NCI-H748 (cell line): ENCODE measurements around the gene ZNF385A.
A peak's percentile ranks its signal among the peaks of the same experiment; 100 is the strongest.

Source experiments
- DNase-seq: peaks from one replicate; lab custom pipeline; 2025; ENCODE audit not compliant: unreplicated experiment; lab: John Stamatoyannopoulos, UW

Gene ZNF385A

DNA sequence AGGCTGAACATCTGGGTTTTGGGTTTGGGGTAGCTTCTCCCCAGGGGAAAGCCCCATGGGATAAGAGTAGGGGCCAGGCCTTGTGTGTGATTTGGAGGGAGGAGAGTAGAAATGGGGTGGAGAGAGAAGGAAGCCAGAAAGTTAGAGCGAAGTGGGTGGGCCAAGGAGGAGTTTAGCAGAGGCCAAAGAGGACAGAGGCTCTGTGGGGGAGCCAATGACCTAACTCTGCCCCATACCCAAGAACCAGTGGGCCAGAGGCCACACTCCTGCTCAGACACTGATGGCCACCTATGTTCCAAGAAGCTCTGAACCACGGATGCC, 9.3 kb downstream of the ZNF385A start:
- no peak for DNase-seq

DNA sequence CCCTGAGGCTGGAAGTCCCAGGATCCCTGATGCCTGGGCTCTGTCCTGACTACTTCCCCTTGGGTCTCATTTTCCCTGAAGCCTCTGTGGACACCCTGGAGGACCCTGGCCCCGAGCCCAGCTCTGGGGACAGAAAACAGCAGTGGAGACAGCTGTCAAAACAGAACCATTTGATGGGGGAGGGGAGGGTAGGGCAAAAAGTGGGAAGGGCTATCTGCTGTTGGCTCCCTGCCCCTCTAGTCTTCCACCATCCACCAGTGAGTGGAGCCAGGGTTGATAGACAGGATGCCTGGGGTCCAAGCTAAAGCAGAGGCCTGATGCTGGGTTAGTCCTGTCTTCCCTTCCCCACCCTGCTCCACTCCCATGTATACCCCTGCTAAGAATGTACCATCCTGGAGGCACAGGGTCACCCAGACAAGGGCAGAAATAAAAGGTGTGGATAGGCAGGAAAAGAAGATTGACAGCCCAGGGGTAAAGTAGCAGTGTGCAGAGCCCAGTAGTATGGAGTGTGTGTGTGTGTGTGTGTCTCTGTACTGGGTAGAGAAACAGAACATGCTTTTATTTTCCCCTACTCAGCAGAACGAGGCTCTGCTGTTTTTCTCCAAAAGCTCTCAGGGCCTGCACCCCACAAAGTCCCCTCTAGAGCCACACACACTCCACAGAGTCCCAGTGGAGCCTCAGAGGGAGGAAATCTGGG, 9.8 kb downstream of the ZNF385A start:
- DNase-seq: peak; percentile 82

DNA sequence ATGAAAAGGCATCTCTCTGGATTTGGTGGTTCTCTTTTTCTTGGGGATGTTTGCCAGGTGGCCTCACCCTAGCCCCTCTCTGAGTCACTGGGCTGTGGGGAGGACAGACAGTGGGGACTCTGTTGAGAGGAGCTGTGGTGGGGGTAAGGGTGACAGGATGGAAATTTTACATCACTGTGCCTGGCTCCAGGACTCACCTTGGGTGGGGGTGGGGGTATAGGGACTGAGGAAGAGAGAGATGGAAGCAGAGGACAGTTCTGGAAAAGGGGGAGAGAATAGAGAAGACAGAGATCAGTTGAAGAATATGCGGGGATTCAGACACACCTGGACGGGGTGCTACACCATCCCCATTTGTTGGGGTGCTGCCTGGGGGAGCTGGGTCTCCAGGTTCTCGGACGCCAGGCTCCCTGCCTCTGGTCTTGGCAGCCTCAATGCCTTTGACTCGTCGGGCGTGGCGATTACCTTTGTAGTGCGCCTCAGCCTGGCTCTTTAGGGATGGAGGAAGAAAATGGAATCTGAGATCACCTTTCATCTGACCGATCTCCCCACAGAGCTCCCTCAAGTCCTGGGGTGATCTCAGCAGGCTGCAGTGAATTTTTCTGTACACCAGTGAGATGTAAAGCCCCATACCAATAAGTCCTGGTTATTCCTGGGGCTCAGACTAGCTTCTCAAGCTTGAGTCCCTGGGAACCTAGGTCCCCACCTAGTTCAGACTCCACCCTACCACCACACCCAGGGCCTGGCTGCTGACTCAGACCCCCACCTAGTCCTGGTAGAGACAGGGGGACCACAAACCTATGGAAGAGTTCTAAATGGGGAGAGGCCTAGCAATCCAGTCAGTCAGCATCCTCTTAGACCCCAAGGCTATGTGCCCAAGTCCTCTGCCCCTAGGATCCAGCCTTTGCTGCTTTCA, 10.6 kb downstream of the ZNF385A start:
- DNase-seq: peak; percentile 46

DNA sequence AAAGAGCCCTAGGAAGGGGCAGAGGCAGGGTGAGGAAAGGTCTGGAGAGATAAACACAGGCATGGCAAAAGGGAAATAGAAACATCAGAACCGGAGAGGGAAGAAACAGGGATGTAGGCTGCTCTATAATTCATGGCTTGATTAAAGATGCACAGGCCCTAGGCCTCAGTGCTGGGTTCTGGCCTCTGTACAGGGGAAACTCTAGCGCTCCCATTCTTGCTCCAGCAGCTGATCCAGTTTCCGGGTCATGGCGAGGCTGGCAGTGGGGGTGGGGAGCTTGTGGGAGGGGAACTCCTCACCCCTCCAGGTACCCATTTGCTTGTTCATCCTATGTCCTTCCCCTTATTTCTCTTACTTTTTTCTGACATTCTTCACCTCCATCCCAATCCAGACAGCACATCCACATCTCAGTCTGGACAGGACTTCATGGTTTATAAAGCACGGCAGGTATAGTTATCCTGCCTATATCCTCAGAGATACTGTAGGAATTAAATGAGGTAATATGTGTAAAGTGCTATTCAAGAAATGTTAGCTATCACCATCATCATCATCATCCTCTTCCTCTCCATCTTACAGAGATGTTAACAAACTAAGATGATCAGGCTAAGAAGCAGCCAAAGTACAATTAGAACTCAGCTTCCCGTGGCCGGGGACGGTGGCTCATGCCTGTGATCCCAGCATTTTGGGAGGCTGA, 12.3 kb downstream of the ZNF385A start:
- DNase-seq: no peak

DNA sequence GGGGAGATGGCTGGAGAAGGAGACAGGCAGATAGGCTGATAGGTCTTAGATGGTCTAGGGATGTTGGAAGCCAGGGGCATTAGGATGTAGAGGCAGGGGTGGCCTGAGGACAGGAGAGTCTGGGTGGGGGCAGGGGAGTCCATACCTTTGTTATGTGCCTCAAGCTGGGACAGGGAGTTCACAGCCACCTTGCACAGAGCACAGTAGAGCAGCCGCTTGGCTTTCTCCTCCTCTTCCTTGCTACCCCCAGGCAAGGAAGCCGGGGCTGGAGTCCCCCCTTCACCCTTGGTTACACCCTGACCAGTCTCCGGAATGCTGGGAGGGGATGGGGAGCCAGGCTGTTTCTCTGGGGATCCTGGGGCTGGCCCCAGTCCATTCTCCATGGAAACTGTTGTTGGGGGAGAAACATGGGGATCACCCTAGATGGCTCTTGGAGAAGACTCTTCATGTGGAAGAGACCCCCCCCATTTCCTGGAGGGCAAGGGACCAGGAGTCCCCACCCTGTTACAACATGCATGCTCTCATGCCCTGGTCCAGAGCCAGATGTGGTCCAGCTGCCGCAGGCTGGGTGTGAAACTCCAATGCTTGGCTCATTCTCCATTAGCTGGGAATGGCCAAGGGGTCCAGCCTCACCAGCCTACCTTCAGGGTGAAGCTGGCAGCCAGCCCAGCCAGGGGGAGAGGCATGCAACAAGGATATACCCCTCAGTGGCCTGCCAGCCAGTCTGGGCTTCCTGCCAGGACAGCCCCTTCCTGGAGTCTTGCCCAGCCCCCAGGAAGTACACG, 13.0 kb downstream of the ZNF385A start:
- DNase-seq: peak; percentile 83

DNA sequence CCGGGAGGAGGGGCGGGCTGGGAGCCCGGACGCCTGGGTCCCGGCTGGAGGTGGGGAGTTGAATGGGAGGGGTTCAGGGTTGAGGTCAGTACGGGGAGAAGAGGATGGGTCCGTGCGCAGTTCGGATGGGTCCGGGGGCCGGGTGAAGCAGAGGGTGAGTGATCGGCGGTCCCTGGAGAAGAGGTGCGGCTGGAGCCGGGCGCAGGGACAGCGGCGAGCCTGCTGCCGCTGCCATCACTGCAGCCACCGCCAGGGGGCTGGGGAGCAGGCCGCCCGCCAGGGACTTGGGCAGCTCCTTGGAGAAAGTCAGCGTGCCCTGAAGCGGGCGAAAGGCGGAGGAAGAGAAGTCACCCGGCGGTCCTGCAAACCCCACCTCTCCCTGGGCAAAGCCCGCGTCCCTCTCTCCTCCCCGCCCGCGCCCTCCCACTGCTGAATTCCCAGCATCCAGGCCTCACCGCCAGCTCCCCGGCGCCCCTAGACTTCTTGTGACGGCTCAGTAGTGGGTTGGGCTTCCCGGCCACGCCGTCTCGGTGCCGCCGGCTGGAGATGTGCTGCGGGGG, 14.3 kb downstream of the ZNF385A start:
- peak; percentile 75 for DNase-seq

DNA sequence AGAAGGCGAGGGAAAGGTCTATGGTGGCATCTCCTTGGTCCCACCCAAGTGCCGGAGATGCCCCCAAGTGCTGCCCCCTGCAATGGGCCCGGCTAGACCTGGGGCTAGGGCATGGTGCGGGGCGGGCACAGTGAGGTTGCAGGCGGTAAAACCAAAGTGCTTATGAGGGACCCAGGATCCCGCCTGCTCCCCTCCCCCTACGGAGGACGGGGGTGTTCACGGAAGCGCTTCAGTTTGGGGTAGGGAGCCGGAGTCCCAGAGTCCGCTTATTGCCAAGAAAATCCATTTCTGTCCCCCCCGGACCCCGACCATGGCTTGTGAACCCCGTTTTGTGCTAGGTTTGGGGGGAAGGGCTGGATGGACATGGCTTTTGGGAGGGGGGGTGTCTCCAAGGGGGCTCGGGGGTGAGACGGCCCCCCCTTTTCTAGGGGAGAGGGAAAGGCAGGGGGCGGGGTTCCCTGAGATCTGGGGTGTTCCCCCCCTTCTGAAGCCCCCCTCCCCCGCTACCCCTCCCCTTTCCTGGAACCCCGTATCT, 14.9 kb downstream of the ZNF385A start:
- DNase-seq: peak; percentile 42

DNA sequence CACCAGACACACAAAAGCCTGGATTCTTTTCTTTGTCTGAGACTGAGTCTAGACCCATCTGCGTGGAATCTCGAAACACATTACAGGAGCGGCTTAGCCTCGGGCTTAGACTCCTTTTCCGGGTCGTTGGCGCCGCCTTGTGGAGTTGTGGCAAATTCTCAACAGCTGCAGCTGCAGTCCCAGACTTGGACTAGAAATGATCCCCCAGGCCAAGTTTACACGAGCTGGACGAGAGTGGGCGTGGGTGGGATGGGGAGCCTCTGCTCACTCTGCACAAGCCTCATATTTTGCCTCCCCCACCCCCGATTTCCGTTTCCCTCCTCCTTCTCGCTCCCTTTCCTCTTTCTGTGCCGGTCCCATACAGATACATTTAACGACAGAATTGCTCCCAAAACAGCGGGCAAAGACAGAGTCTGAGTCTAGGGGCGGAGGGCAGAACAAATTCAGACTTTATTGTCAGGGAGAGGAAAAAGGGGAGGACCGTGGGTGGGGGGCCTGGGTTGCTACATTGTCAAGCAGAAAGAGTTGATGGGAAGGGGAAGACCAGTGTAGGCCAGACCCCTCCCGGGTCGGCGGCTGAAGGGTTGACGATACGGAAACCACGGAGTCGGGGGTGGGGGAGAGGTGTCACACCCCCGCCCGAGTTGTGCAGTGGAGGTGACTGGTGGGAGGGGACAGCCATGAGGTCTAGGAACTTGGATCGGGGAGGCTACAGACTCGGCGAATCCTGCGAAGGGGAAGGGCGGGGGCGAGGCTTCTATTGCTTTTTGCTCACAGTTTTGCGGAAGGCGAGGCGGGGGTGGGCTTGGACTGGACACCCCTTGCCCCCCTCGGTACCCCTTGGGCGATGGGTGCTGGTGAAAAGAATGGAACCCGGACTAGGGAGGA, 15.6 kb downstream of the ZNF385A start:
- peak; percentile 91 for DNase-seq

DNA sequence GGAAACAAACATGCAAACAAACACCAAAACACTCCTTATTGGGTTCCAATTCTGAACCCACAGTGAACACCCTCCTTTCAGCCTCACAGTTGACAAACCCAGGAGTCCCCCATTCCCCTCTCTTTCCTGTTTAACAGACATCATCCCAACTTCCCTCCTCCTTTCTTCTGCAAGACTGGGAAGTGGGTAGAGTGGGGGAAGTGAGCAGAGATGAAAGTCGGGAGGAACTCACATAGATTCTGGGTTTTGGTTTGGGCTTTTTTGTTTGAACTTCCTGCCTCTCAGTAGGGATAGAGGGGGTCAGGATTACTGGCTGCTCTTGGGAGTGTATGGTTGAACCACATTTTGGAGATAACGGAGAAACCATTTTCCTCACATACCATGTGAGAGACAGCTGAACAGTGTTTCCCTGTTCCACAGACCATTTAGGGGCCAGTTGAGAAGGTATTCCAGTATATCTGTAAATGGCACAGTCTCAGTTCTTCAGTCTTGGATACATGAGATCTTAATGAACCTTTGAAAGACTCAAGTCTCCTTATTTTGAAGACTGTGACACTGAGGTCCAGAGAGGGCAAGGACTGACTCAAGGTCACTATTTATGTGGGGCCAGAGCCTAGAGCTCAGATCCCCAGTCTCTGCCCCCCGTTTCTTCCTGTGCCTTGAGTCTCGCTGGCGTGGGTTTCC, 16.4 kb downstream of the ZNF385A start:
- no peak for DNase-seq

DNA sequence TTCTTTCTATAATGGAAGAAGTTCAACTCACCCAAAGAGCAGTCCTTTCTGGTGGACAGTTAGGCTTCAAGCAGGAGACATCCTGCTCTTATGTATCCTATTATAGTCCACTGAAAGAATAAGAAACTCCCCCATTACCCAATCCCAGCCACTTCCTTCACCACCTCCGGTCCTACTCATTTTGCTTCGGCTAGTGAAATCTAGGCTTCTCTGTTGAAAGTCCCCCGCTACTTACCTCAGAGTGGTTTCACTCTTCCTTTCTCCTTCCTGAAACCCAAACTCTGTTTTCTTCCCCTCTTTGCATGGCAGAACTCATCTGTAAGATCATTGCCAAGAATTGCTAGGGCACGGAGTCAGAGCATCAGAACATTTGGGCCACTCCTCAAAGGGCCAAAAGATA, 20.1 kb downstream of the ZNF385A start, which contains the start of gene GPR84:
GPR84 (minus strand) TSS at position 74 of the 400 bp plus-strand sequence. CDS start 635 bp downstream, outside the sequence.
- no peak for DNase-seq

DNA sequence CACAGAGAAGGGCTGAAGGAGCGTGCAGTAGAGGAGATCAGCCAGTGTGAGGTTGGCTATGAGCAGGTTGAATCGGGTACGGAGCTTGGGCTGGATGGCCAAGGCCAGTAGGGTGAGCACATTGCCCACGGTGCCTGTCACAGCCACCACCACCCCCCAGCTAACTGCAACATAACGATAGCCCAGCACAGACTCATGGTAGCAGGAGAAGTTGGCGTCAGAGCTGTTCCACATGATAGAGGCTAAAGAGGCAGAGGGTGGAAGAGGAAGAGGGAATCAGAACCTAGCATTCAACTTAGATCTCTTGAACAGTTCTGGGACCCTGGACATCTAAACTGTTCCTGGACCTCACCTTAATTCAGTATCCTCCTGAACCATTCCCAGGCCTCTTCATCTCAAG, 20.9 kb downstream of the ZNF385A start:
- DNase-seq: no peak

DNA sequence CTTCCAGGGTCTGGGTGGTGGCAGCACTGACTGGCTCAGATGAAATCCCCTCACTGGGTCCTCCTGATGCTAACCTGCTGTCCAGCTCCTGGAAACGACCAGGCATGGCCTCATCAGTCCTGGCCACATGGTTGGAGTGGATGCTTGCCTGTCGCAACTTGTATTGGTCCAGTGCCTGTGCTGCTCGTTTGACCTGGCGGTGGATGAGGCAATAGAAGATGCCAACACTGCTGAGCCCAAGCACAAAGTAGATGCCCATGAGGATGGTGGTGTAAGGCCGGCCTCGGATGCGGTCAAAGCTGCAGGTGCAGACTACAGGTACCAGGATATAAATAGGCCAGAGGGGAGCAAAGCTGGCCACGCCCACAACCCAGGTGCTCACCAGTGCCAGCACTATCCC, 21.5 kb downstream of the ZNF385A start:
- DNase-seq: no peak

DNA sequence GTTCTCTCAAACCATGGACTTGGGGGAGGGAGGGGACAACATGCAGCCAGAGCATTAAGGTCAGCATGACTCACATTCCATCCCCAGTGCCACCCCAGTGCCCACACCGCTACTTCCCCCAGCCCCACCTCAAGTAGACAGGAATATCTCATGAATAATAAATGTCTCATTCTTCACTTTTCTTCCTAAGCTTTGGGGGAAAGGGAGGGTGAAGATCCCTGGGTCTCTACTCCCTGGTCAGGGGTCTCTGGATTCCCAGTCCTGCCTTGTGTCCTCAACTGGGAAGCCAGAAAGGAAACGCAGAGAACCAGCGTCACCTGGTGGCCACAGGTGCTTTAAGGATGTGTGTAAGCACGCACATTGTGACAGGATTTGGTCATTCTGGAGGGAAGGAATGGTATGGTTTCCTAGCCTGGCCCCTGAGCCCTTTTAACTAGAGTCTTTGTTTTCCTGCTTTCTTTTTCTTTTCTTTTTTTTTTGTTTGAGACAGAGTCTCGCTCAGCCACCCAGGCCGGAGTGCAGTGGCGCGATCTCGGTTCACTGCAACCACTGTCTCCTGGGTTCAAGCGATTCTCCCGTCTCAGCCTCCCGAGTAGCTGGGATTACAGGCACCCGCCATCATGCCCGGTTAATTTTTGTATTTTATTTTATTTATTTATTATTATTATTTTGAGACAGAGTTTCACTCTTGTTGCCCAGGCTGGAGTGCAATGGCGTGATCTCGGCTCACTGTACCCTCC, 23.6 kb downstream of the ZNF385A start:
- peak; percentile 87 for DNase-seq

DNA sequence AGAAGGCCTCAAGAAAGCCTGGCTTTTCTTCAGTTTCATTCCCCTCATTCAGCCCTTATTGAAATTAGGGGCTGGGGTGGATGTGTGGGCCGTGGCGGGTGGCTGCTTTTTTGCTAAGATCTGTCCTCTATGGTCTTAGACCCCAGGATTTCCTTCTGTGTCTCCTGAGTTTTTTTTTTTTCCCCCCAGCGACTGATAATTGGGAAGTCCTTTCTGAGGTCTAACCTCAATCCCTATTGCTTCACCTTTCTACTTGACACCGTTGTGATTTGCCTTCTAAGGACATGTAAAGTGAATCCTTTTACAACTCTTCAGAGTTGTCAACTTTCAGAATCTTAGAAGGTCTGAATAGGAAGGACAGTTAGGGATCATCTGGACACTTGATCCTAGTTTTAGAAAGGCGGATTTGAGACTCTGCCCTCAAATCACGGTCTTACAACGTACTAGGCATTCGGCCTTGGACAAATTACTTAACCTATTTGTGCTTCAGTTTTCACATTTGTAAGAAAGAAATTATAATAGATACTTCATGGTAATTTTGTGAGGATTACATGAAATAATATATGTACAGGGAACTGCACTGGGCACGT, 24.7 kb downstream of the ZNF385A start:
- no peak for DNase-seq

DNA sequence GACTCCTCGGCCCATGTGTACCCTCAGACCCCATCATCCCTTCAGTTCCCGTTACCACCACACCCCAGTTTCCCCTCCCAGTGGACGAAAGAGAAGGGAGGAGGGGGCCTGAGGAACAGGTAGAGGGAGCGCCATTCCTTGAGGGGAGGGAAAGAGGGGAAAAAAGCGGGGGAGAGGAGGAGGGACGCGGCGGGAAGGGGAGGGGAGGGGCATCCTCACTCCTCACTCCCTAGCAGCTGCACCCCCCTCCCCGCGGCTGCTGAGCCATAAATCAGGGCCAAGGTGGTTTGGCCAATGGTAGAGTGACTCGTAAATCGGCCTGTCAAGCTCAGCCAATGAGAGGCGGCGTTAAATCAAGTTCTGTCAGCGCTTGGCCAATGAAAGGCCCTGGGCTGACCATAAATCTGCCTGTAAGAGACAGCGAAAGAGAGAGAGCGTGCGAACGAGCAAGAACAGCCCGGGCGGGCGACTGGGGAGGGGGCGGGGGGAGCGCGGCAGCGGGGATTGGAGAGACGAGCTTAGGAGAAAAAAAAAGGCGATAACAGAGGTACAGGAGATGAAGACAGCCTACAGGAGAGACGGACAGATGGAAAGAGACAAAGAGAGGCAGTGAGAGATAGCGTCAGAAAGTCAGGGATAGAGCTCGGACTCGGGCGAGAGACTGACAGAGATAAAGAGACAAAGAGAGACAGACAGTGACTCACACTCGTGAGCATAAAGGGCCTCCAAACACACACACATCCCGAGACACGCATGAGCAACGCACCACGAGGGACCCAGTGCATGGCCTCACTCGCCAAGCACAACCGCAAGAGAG, 25.4 kb downstream of the ZNF385A start:
- DNase-seq: peak; percentile 100

DNA sequence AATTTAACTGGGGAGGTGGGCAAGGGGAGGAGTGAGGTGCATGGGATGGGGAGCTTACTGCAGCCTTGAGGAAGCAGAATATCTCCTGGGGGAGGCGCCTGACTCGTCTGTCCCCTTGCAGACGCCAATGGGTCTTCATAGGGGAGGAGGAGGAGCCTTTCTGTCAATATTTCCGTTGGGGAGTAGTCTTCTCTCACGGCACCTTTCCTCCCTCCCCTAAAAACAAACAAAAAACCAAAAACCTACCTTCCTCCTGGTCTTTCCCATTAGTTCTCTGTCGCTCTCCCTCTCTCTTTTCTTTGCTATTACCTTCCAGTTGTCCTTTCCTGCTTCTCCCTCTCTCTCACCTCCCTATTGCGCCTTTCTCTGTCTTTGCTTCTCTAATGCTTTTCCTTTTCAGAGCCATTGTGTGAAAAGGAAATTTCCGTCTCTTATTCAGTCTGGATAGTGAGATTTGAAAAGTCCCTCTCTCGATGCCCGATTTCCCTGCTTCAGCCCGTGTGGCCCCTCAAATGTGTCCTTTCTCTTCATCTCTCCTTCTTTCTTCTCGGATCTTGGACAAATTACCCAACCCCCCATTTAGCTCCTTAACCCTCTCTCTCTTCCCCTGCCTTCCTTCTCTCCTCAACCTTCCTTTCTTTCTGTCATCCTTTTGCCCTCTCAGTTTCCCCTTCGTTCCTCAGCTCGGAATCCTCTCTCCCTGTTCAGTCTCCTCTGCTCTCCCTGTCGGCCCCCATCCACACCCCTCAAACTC, 26.2 kb downstream of the ZNF385A start:
- DNase-seq: peak; percentile 71
